Kidney (tissue), 14 donors: Measurements from ENCODE around the gene PRM1. TPM values are rescaled to one million over a fixed set of nuclear protein-coding genes. Genes with fewer than 3 reads are reported as not detected.
A peak's percentile ranks its signal among the peaks of the same experiment; 100 is the strongest.

ENCODE experiments used
- DNase-seq, 5 donors: peaks; one replicate each; pipeline ENCODE4 v3.0.0-alpha.2; 2013 to 2020
- FAIRE-seq: peaks from 2 replicates; lab custom pipeline; 2012; peaks lifted over from hg19 to GRCh38; lab: Jason Lieb, UNC
- H3K27ac ChIP-seq, 2 donors: one replicate each; pipeline ENCODE4 v1.7.0; 2013; ENCODE audit warnings: low read depth in 2 of 2, low read length in 2 of 2, inconsistent platforms in 1 of 2
- H3K27me3 ChIP-seq: one replicate; pipeline ENCODE4 v1.7.1; 2013; ENCODE audit warnings: low read length, inconsistent platforms; ENCODE audit not compliant: control insufficient read depth, insufficient read depth
- H3K36me3 ChIP-seq, 3 donors: one replicate each; pipeline versions ENCODE4 v1.7.0 to v1.7.1; 2013; ENCODE audit warnings: low read length in 3 of 3, control low read depth in 1 of 3, inconsistent platforms in 1 of 3; ENCODE audit not compliant: insufficient read depth in 3 of 3, control insufficient read depth in 2 of 3
- H3K4me1 ChIP-seq, 3 donors: one replicate each; pipeline versions ENCODE4 v1.7.0 to v1.7.1; 2013; ENCODE audit warnings: low read length in 3 of 3, inconsistent platforms in 1 of 3, low read depth in 1 of 3; ENCODE audit not compliant: control insufficient read depth in 2 of 3, insufficient read depth in 2 of 3
- H3K4me3 ChIP-seq, 3 donors: one replicate each; pipeline versions ENCODE4 v1.7.0 to v1.8.1; 2013; ENCODE audit warnings: low read length in 3 of 3, control low read depth in 1 of 3, inconsistent platforms in 1 of 3
- H3K9ac ChIP-seq, 3 donors: one replicate each; pipeline versions ENCODE4 v1.7.0 to v1.7.1; 2013; ENCODE audit warnings: low read length in 3 of 3, control low read depth in 1 of 3, inconsistent platforms in 1 of 3
- H3K9me3 ChIP-seq, 3 donors: one replicate each; pipeline versions ENCODE4 v1.7.0 to v1.7.1; 2013; ENCODE audit warnings: low read length in 3 of 3, control low read depth in 1 of 3, inconsistent platforms in 1 of 3; ENCODE audit not compliant: control insufficient read depth in 2 of 3, insufficient read depth in 1 of 3
- intact Hi-C: fragments of 100-400 bp; cut with DNase I; formaldehyde crosslinking; loops from one replicate; pipeline ENCODE4 v1.11.1; 2022
- polyA plus RNA-seq: library from polyadenylated mRNA; stranded (reverse); fragments of 350-450 nt; fragmentation: Illumina TruSeq; extraction: RNeasy Lipid Tissue Mini Kit (QIAGEN cat#74804); gene quantifications from one replicate; pipeline ENCODE4 v1.2.3, GENCODE V29; 2014; ENCODE audit warnings: low read depth, low replicate concordance; ENCODE audit not compliant: insufficient read depth
- total RNA-seq: library from RNA; stranded (reverse); fragmentation: NEBNext Ultra II Directional; extraction: Animal tissue kit (Norgen Biotek cat#: 25700); gene quantifications from one replicate; pipeline ENCODE4 v1.2.1, GENCODE V29; 2021
- TF ChIP-seq, protein P1 (sequence below): IDR thresholded peaks from 3 replicates; pipeline ENCODE4 v1.5.1; 2012; ENCODE audit warnings: mild to moderate bottlenecking, moderate library complexity, borderline replicate concordance; ENCODE audit not compliant: insufficient read depth; ENCODE audit errors: extremely low read depth
- donor health status: control.
- donor health status: control.
- donor health status: control.
- donor health status: control.
- donor health status: control.
- donor health status: DM: yes; HTN: yes; CAD: no.
- donor health status: Normal renal cell carcinoma (clear cell type).

PRM1 gene
- total and polyA plus RNA-seq, 2 donors from 2014 or later = not detected

DNA sequence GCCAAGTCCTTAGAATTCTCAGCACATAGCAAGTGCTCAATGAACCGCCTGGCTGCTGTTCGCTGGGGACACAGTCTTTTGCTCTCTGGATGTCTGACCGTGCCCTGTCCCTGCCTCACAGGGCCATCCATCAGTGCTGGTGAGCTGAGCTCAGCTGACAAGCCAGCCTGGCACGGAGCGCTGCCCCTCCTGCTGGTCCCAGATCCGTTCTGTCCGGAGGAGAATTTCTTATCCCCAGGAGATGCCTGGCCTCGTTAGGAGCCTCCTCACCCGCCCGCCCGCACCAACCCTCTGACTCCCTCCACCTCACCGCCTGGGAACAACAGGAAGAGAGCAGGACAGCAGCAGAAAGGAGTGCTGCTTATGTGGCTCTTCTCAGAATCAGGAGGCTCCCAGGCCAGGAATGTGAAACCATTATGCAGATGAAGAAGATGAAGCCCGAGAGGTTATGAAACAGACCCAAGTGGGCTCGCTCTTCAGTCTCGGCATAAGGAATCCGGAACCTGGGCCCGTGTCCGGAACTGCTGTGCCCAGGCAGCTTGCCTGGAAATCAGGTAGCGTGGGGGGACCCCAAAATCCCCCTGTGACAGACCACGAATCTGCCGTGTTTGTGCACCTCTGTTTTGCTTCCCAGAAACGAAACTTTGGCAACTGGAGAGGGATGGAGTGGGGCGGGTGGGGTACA lies 35.3 kb upstream of the PRM1 start:
- intact Hi-C loops = no loop called here
- H3K27ac ChIP-seq = no peak overlapping the region
- H3K36me3 ChIP-seq = no peaks in the 10 kb centered on the region
- TF ChIP-seq, protein P1, sequence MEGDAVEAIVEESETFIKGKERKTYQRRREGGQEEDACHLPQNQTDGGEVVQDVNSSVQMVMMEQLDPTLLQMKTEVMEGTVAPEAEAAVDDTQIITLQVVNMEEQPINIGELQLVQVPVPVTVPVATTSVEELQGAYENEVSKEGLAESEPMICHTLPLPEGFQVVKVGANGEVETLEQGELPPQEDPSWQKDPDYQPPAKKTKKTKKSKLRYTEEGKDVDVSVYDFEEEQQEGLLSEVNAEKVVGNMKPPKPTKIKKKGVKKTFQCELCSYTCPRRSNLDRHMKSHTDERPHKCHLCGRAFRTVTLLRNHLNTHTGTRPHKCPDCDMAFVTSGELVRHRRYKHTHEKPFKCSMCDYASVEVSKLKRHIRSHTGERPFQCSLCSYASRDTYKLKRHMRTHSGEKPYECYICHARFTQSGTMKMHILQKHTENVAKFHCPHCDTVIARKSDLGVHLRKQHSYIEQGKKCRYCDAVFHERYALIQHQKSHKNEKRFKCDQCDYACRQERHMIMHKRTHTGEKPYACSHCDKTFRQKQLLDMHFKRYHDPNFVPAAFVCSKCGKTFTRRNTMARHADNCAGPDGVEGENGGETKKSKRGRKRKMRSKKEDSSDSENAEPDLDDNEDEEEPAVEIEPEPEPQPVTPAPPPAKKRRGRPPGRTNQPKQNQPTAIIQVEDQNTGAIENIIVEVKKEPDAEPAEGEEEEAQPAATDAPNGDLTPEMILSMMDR = no peak
- no peaks in the 10 kb centered on the region for H3K27me3 ChIP-seq
- DNase-seq (peak in 3 of 5 donors; percentile 47 to 57 (median 51)), FAIRE-seq (no peak)
- no peak overlapping the region for H3K9ac ChIP-seq
- H3K9me3 ChIP-seq = no peaks in the 10 kb centered on the region
- H3K4me1 ChIP-seq = peaks cover 0 to 8% (median 6%) of the 10 kb centered on the region in 3 donors
- no peak overlapping the region for H3K4me3 ChIP-seq

DNA sequence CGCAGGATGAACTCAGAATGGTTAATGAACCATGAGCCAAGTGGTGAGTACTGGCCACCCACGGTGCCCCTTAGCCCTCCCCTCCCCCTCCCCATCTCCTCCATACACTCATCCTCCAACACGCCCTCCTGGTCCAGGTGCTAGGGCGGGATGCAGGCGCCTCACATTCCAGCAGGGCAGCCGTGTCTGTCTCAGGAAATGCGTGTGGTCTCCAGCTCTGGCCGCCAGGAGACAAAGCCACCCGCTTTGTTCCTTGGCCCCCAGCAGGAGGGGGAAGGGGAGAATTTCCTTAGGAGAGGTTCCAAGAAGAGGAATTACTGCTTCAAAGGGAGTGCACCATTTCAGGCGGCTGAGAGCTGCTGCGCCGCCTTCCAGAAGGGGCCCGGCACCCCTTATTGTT lies 34.4 kb upstream of the PRM1 start:
- DNase-seq = peak; percentile 87 to 95 (median 93)
- intact Hi-C loops = no loop called here
- H3K9ac ChIP-seq = no peak overlapping the region
- no peaks in the 10 kb centered on the region for H3K36me3 ChIP-seq
- no peaks in the 10 kb centered on the region for H3K27me3 ChIP-seq
- peaks cover 0 to 10% (median 6%) of the 10 kb centered on the region in 3 donors for H3K4me1 ChIP-seq
- no peak overlapping the region for H3K4me3 ChIP-seq
- TF ChIP-seq, protein P1 = no peak
- H3K9me3 ChIP-seq = no peaks in the 10 kb centered on the region
- FAIRE-seq = no peak
- no peak overlapping the region for H3K27ac ChIP-seq

DNA sequence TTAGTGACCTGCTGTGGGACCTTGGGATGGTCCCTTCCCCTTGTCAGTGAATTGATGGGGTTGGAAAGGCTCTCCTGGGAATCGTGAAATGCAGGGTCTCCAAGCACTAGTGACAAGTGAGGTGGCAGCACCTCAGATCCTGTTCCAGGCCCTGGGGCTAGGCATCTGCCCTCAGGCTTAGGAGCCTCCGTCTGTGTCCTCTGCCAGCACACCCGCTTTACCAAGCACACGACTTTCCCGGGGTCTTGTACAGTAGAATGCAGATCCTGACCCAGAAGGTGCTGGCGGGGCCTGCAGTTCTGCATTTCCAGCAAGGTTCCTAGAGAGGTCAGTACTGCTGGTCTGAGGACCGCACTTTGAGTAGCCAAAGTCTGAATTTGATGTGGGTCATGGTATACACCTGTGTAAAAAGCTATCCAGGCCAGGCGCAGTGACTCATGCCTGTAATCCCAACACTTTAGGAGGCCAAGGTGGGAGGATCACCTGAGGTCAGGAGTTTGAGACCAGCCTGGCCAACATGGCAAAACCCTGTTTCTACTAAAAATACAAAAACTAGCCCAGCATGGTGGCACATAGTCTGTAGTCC lies 33.3 kb upstream of the PRM1 start:
- TF ChIP-seq, protein P1 = no peak
- Histone ChIP-seq H3K4me1 (peaks cover 0 to 15% (median 6%) of the 10 kb centered on the region in 3 donors), H3K36me3 (no peaks in the 10 kb centered on the region), H3K9me3 (no peaks in the 10 kb centered on the region), H3K27ac (no peak overlapping the region), H3K4me3 (no peak overlapping the region), H3K9ac (no peak overlapping the region), H3K27me3 (no peaks in the 10 kb centered on the region)
- intact Hi-C loops = no loop called here
- DNase-seq (no peak), FAIRE-seq (no peak)
